Bronchial epithelial cell (primary cell): ENCODE data around the gene TF. TPM values are rescaled to one million over a fixed set of nuclear protein-coding genes. Genes with fewer than 3 reads are reported as not detected.

Source experiments
- DNase-seq: peaks from one replicate; pipeline ENCODE4 v3.0.0-alpha.2; 2010; ENCODE audit warnings: low read depth
- FAIRE-seq: peaks from 2 replicates; lab custom pipeline; 2011; peaks lifted over from hg19 to GRCh38; lab: Jason Lieb, UNC
- H3K27me3 ChIP-seq: 2 replicates; pipeline ENCODE4 v1.5.1; 2011; ENCODE audit warnings: low read length; ENCODE audit not compliant: control insufficient read depth, insufficient read depth
- H3K36me3 ChIP-seq: 2 replicates; pipeline ENCODE4 v1.5.1; 2011; ENCODE audit warnings: low read length; ENCODE audit not compliant: control insufficient read depth, insufficient read depth
- H3K4me3 ChIP-seq: 2 replicates; pipeline ENCODE4 v1.5.1; 2011; ENCODE audit warnings: mild to moderate bottlenecking, low read depth, low read length, control low read depth
- CTCF ChIP-seq: IDR thresholded peaks from 2 replicates; pipeline ENCODE4 v1.5.1; 2011; ENCODE audit warnings: mild to moderate bottlenecking, moderate library complexity, low read length, control low read depth, inconsistent platforms; ENCODE audit not compliant: insufficient read depth, severe bottlenecking
- total RNA-seq: library from RNA; depleted of rRNA; stranded (reverse); fragments of >200 nt; gene quantifications from 2 replicates; pipeline ENCODE4 v1.2.1, GENCODE V29; 2014

TF gene
- total RNA-seq, 1 donor from 2014 or later = under 0.01 TPM

GRCh38 chr3:133762539-133762938 is 16.3 kb downstream of the TF start:
- FAIRE-seq = no peak
- no peaks in the 10 kb centered on the region for H3K36me3 ChIP-seq
- no peak for DNase-seq
- H3K4me3 ChIP-seq = no peak overlapping the region
- no peaks in the 10 kb centered on the region for H3K27me3 ChIP-seq
- no peak for TF ChIP-seq CTCF

- Histone ChIP-seq H3K36me3 (no peaks in the 10 kb centered on the region), H3K4me3 (no peak overlapping the region), H3K27me3 (no peaks in the 10 kb centered on the region)
- no peak for TF ChIP-seq CTCF
- DNase-seq (no peak), FAIRE-seq (peak; percentile 13)
Measured at GRCh38 chr3:133763797-133764683, 17.8 kb downstream of the TF start.

- FAIRE-seq (no peak), DNase-seq (no peak)
- TF ChIP-seq CTCF = no peak
- Histone ChIP-seq H3K36me3 (no peaks in the 10 kb centered on the region), H3K27me3 (no peaks in the 10 kb centered on the region), H3K4me3 (no peak overlapping the region)
Measured at GRCh38 chr3:133765256-133765655, 19.1 kb downstream of the TF start.

- no peaks in the 10 kb centered on the region for H3K27me3 ChIP-seq
- no peaks in the 10 kb centered on the region for H3K36me3 ChIP-seq
- DNase-seq = no peak
- no peak overlapping the region for H3K4me3 ChIP-seq
- no peak for TF ChIP-seq CTCF
- no peak for FAIRE-seq
Measured at GRCh38 chr3:133767607-133768006, 21.4 kb downstream of the TF start.

GRCh38 chr3:133769536-133769935 is 23.3 kb downstream of the TF start:
- H3K27me3 ChIP-seq = no peaks in the 10 kb centered on the region
- TF ChIP-seq CTCF = no peak
- H3K36me3 ChIP-seq = no peaks in the 10 kb centered on the region
- DNase-seq (no peak), FAIRE-seq (no peak)
- no peak overlapping the region for H3K4me3 ChIP-seq

- Histone ChIP-seq H3K4me3 (no peak overlapping the region), H3K27me3 (peaks cover 2% of the 10 kb centered on the region), H3K36me3 (no peaks in the 10 kb centered on the region)
- no peak for TF ChIP-seq CTCF
- DNase-seq (no peak), FAIRE-seq (no peak)
Measured at GRCh38 chr3:133773732-133774131, 27.5 kb downstream of the TF start.
